Measurements from ENCODE around the gene RTP5.

The RTP5 gene

DNA sequence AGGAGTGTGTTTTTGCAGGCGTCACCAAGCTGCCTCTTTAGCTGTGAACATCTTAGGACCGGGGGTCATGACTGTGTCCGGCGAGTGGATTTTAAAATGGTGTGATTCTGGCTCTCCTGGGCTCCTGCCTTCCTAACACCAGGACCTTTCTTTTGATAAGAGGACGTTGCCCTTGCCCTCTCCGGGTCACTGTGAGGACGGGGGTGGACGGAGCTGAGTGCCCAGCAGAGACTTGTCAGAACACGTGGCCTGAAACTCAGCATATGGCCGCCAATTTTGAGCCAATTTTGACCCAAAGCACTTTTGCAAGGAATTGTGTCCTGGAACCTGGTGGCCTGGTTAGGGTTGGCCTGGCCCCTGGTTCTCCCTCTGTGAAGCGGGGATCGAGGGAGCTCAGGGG, 40.2 kb downstream of the RTP5 start:
- H3F3A ChIP-seq (ENCODE audit: low read depth) = no peaks in the 10 kb centered on the region
- H3K36me3 ChIP-seq (ENCODE audit: insufficient read depth, low read length) = no peaks in the 10 kb centered on the region; the same call in 1 of the 2 replicates
- H3K4me2 ChIP-seq (ENCODE audit: low read depth, low read length, poor library complexity, severe bottlenecking) = no peak overlapping the region
- no peaks in the 10 kb centered on the region for H3K9me2 ChIP-seq (replicated peaks; ENCODE audit: low read depth, low read length)
- no peaks in the 10 kb centered on the region for H3K27me3 ChIP-seq (ENCODE audit: insufficient read depth, low read length, poor library complexity, severe bottlenecking)
- no peak overlapping the region for H3K9ac ChIP-seq (ENCODE audit: low read depth, low read length, poor library complexity, severe bottlenecking)
- H3K79me2 ChIP-seq (ENCODE audit: insufficient read depth, low read length) = no peaks in the 10 kb centered on the region
- H3K9me3 ChIP-seq (ENCODE audit: insufficient read depth, low read depth, low read length) = no peaks in the 10 kb centered on the region
- H4K20me1 ChIP-seq (ENCODE audit: insufficient read depth, low read length, poor library complexity, severe bottlenecking) = no peaks in the 10 kb centered on the region
- H2AFZ ChIP-seq (ENCODE audit: low read length) = no peak overlapping the region
- no peaks in the 10 kb centered on the region for H3K4me1 ChIP-seq (ENCODE audit: insufficient read depth, low read length, poor library complexity, severe bottlenecking)
- no peak for TF ChIP-seq EZH2phosphoT487 (IDR thresholded peaks at IDR 0.05; ENCODE audit: borderline replicate concordance)
- H3K4me3 ChIP-seq (ENCODE audit: low read length, poor library complexity, severe bottlenecking) = no peak overlapping the region

DNA sequence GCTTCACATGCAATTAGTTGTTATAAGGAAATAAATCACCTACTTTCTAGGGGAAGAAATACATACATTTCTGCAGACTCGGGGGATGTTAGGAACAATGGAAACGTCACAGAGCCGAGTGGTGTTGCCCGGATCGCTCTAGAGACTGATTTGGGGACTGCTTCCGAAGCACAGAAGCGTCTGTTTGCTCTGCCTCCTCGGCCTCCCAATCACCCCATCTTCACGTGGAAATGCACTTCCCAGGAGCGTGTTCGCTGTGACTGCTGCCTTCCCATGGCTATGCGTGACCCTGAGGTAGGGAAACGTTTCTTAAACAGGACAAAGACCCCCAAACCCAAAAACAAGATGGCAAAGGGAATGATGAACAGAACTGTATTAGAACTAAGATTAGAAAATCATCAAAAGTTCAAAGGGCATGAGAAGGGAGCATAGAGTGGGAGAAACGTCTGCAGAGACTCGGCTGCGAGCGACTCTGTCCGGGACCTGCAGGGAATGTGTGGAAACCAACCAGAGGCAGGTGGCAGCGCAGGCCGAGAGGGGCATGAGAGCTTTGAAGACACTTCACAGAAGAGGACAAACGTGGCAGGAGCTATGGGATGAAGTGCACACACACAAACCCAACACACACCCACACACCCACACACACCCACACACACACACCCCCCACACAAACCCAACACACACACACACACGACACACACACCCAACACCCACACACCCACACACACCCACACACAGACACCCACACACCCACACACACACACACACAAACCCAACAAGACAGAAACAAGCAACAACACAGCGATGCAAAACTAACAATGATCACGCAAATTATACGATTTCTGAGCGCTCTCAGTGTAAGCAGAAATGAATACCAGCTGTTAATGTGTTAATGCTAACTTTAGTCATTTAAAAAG, 41.3 kb downstream of the RTP5 start:
- no peak overlapping the region for H3K4me3 ChIP-seq (ENCODE audit: low read length, poor library complexity, severe bottlenecking)
- H3K4me1 ChIP-seq (ENCODE audit: insufficient read depth, low read length, poor library complexity, severe bottlenecking) = no peaks in the 10 kb centered on the region
- no peaks in the 10 kb centered on the region for H3K79me2 ChIP-seq (ENCODE audit: insufficient read depth, low read length)
- no peaks in the 10 kb centered on the region; the same call in 1 of the 2 replicates for H3K36me3 ChIP-seq (ENCODE audit: insufficient read depth, low read length)
- H4K20me1 ChIP-seq (ENCODE audit: insufficient read depth, low read length, poor library complexity, severe bottlenecking) = no peaks in the 10 kb centered on the region
- H3K4me2 ChIP-seq (ENCODE audit: low read depth, low read length, poor library complexity, severe bottlenecking) = no peak overlapping the region
- TF ChIP-seq, protein P1, sequence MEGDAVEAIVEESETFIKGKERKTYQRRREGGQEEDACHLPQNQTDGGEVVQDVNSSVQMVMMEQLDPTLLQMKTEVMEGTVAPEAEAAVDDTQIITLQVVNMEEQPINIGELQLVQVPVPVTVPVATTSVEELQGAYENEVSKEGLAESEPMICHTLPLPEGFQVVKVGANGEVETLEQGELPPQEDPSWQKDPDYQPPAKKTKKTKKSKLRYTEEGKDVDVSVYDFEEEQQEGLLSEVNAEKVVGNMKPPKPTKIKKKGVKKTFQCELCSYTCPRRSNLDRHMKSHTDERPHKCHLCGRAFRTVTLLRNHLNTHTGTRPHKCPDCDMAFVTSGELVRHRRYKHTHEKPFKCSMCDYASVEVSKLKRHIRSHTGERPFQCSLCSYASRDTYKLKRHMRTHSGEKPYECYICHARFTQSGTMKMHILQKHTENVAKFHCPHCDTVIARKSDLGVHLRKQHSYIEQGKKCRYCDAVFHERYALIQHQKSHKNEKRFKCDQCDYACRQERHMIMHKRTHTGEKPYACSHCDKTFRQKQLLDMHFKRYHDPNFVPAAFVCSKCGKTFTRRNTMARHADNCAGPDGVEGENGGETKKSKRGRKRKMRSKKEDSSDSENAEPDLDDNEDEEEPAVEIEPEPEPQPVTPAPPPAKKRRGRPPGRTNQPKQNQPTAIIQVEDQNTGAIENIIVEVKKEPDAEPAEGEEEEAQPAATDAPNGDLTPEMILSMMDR (conservative IDR thresholded peaks at IDR 0.05; ENCODE audit: low read length) = no peak
- TF ChIP-seq EZH2phosphoT487 (IDR thresholded peaks at IDR 0.05; ENCODE audit: borderline replicate concordance) = no peak
- H3K9me2 ChIP-seq (replicated peaks; ENCODE audit: low read depth, low read length) = no peaks in the 10 kb centered on the region
- H3F3A ChIP-seq (ENCODE audit: low read depth) = no peaks in the 10 kb centered on the region
- H2AFZ ChIP-seq (ENCODE audit: low read length) = no peak overlapping the region
- no peak overlapping the region for H3K9ac ChIP-seq (ENCODE audit: low read depth, low read length, poor library complexity, severe bottlenecking)
- H3K27me3 ChIP-seq (ENCODE audit: insufficient read depth, low read length, poor library complexity, severe bottlenecking) = no peaks in the 10 kb centered on the region
- H3K9me3 ChIP-seq (ENCODE audit: insufficient read depth, low read depth, low read length) = no peaks in the 10 kb centered on the region

DNA sequence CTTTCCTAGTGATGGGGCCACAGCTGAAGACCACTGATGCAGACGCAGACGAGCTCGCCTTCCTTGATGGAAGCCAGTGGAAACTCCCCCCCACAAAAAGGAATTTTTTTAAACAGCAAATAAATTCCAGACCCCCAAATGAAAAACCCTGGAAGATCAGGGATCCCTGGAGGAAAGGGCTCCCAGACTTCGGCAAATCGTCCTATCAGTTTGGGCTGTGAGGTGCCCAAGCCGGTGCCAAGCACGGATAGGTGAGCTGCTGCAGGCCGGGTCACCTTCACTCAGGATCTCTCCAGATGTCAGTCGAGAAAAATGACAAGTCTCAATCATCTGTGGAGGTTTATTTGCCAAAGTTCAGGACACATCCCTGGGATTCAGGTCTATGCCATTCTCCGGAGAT, 42.0 kb downstream of the RTP5 start:
- no peak overlapping the region for H2AFZ ChIP-seq (ENCODE audit: low read length)
- no peaks in the 10 kb centered on the region for H3K79me2 ChIP-seq (ENCODE audit: insufficient read depth, low read length)
- H3K4me1 ChIP-seq (ENCODE audit: insufficient read depth, low read length, poor library complexity, severe bottlenecking) = no peaks in the 10 kb centered on the region
- no peak overlapping the region for H3K4me2 ChIP-seq (ENCODE audit: low read depth, low read length, poor library complexity, severe bottlenecking)
- TF ChIP-seq EZH2phosphoT487 (IDR thresholded peaks at IDR 0.05; ENCODE audit: borderline replicate concordance) = no peak
- TF ChIP-seq, protein P1 (conservative IDR thresholded peaks at IDR 0.05; ENCODE audit: low read length) = no peak
- H3K27me3 ChIP-seq (ENCODE audit: insufficient read depth, low read length, poor library complexity, severe bottlenecking) = no peaks in the 10 kb centered on the region
- H3K4me3 ChIP-seq (ENCODE audit: low read length, poor library complexity, severe bottlenecking) = no peak overlapping the region
- H3K36me3 ChIP-seq (ENCODE audit: insufficient read depth, low read length) = no peaks in the 10 kb centered on the region; the same call in 1 of the 2 replicates
- H3K9me3 ChIP-seq (ENCODE audit: insufficient read depth, low read depth, low read length) = no peaks in the 10 kb centered on the region
- no peaks in the 10 kb centered on the region for H3F3A ChIP-seq (ENCODE audit: low read depth)
- H4K20me1 ChIP-seq (ENCODE audit: insufficient read depth, low read length, poor library complexity, severe bottlenecking) = no peaks in the 10 kb centered on the region
- no peaks in the 10 kb centered on the region for H3K9me2 ChIP-seq (replicated peaks; ENCODE audit: low read depth, low read length)
- H3K9ac ChIP-seq (ENCODE audit: low read depth, low read length, poor library complexity, severe bottlenecking) = no peak overlapping the region

Measured in Loucy (cell line).